Gastroesophageal sphincter (tissue), 3 donors: ENCODE data around the gene TSPEAR.

ENCODE experiments used
- CTCF ChIP-seq, 4 experiments: fragments of 200-600 bp in 2 of 4; fragments of 450-650 bp in 2 of 4; sonication (generic) in 1 of 4; IDR thresholded peaks; one replicate each; pipeline ENCODE4 v1.5.1; 2017 to 2019; ENCODE audit warnings: antibody characterized with exemption in 4 of 4, mild to moderate bottlenecking in 2 of 4, moderate library complexity in 2 of 4
- EP300 ChIP-seq: sonication (generic); formaldehyde crosslinking; IDR thresholded peaks from one replicate; pipeline ENCODE4 v1.6.1; 2017; ENCODE audit warnings: antibody characterized with exemption, mild to moderate bottlenecking
- POLR2A ChIP-seq, 2 donors: fragments of 450-650 bp; IDR thresholded peaks; one replicate each; pipeline ENCODE4 v1.6.1; 2017; ENCODE audit warnings: antibody characterized with exemption in 2 of 2, mild to moderate bottlenecking in 2 of 2, moderate library complexity in 1 of 2

DNA sequence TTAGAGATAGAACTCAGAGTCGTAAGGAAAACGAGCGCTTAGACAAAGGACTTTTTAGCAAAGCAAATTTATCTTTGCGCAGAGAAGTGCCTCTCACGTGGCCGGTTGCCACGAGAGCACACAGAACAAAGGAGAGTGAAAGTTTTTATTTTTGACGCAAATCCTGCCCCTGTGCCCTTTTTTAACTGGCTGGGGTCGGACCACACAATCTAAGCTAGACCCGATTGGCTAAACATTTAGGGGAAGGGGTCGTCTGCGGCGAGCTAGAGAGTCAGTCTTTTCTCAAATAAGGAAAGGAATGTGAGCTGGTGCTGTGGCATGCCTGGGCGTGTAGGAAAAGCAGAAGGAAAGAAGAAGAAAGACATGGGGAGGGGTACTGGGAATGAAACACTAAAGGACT lies 162.4 kb downstream of the TSPEAR start:
- no peak for TF ChIP-seq CTCF (IDR thresholded peaks at IDR 0.05)
- TF ChIP-seq POLR2A (IDR thresholded peaks at IDR 0.05) = no peak
- TF ChIP-seq EP300 = no peak
